H1 (cell line): Measurements from ENCODE around the gene EMC6. TPM values are rescaled to one million over a fixed set of nuclear protein-coding genes. Genes with fewer than 3 reads are reported as not detected.

Experiments used
- CTCF ChIA-PET: fragments of 300-600 bp; sonication (Branson Sonifier 250); formaldehyde crosslinking; loops from one replicate; lab custom pipeline; 2021; ENCODE audit not compliant: partially characterized antibody; lab: Charles Lee
- POLR2A ChIA-PET: fragments of 300-600 bp; sonication (Branson Sonifier 250); formaldehyde crosslinking; loops from one replicate; lab custom pipeline; 2021; ENCODE audit warnings: inconsistent platforms; ENCODE audit not compliant: partially characterized antibody; lab: Charles Lee
- DNase-seq, 2 experiments: peaks; one replicate each; pipeline versions ENCODE4 v3.0.0 to v3.0.0-alpha.2; 2010 to 2022; ENCODE audit warnings: low spot score in 2 of 2, low read depth in 1 of 2, mixed read lengths in 1 of 2
- FAIRE-seq: peaks from 2 replicates; lab custom pipeline; 2011; peaks lifted over from hg19 to GRCh38; lab: Jason Lieb, UNC
- H2AFZ ChIP-seq: 2 replicates; pipeline ENCODE4 v1.8.1; 2012; ENCODE audit warnings: low read length, inconsistent platforms
- H2AK5ac ChIP-seq: 2 replicates; pipeline ENCODE4 v1.6.1; 2013; ENCODE audit warnings: low read depth, low read length
- H2BK120ac ChIP-seq: replicated peaks from 2 replicates; pipeline ENCODE3; 2013; ENCODE audit warnings: low read depth, low read length, inconsistent platforms
- H2BK12ac ChIP-seq: 2 replicates; pipeline ENCODE4 v1.6.1; 2013; ENCODE audit warnings: low read depth, low read length
- H2BK15ac ChIP-seq: 2 replicates; pipeline ENCODE4 v1.6.1; 2013; ENCODE audit warnings: low read length
- H2BK20ac ChIP-seq: 2 replicates; pipeline ENCODE4 v1.6.1; 2013; ENCODE audit warnings: low read length
- H2BK5ac ChIP-seq: 2 replicates; pipeline ENCODE4 v1.6.1; 2013; ENCODE audit warnings: low read depth, low read length
- H3K14ac ChIP-seq: 2 replicates; pipeline ENCODE4 v1.6.1; 2013; ENCODE audit warnings: inconsistent platforms; ENCODE audit not compliant: insufficient read length
- H3K18ac ChIP-seq: 2 replicates; pipeline ENCODE4 v1.6.1; 2013; ENCODE audit warnings: low read length; ENCODE audit errors: extremely low read depth
- H3K23ac ChIP-seq: 2 replicates; pipeline ENCODE4 v1.6.1; 2013; ENCODE audit warnings: inconsistent platforms; ENCODE audit not compliant: insufficient read length
- H3K23me2 ChIP-seq: 2 replicates; pipeline ENCODE4 v1.6.1; 2013; ENCODE audit warnings: low read depth, low read length
- H3K27ac ChIP-seq: 2 replicates; pipeline ENCODE4 v1.6.1; 2011; ENCODE audit warnings: low read depth, low read length, inconsistent platforms
- H3K27me3 ChIP-seq, 4 experiments: replicated peaks in 1 of 4; 1 replicate in 1 of 4; 2 replicates in 3 of 4; pipeline versions ENCODE4 v1.6.1 to v1.8.1; 2011 to 2013; ENCODE audit warnings: low read length in 3 of 4, mild to moderate bottlenecking in 3 of 4, inconsistent platforms in 2 of 4, mixed read lengths in 2 of 4, moderate library complexity in 1 of 4; ENCODE audit not compliant: control insufficient read depth in 3 of 4, insufficient read depth in 3 of 4; ENCODE audit errors: extremely low read depth in 1 of 4
- H3K36me3 ChIP-seq, 4 experiments: 2 replicates each; pipeline versions ENCODE4 v1.6.1 to v1.8.1; 2011 to 2013; ENCODE audit warnings: mild to moderate bottlenecking in 4 of 4, low read length in 3 of 4, moderate library complexity in 2 of 4, control low read depth in 1 of 4, inconsistent platforms in 1 of 4; ENCODE audit not compliant: insufficient read depth in 4 of 4, control insufficient read depth in 2 of 4
- H3K4ac ChIP-seq: replicated peaks from 2 replicates; pipeline ENCODE3; 2013; ENCODE audit warnings: low read length, low read depth, mixed read lengths, inconsistent platforms; ENCODE audit not compliant: insufficient read length
- H3K4me1 ChIP-seq, 4 experiments: replicated peaks in 1 of 4; 1 replicate in 1 of 4; 2 replicates in 3 of 4; pipeline versions ENCODE4 v1.6.1 to v1.8.1; 2011 to 2013; ENCODE audit warnings: low read length in 3 of 4, inconsistent platforms in 2 of 4, mixed read lengths in 1 of 4; ENCODE audit not compliant: insufficient read depth in 4 of 4, control insufficient read depth in 3 of 4
- H3K4me2 ChIP-seq, 2 experiments: 2 replicates each; pipeline versions ENCODE4 v1.6.1 to v1.8.1; 2011 to 2013; ENCODE audit warnings: low read depth in 2 of 2, low read length in 2 of 2, control low read depth in 1 of 2, inconsistent platforms in 1 of 2, mild to moderate bottlenecking in 1 of 2; ENCODE audit not compliant: insufficient read depth in 1 of 2
- H3K4me3 ChIP-seq, 4 experiments: fragments of 200-600, 300-600 bp in 1 of 4; sonication (generic), shearing (Covaris generic), sonication (Bioruptor Twin) in 1 of 4; 2 replicates each; pipeline versions ENCODE4 v1.5.1 to v1.8.1; 2011 to 2016; ENCODE audit warnings: low read length in 4 of 4, low read depth in 3 of 4, control low read depth in 2 of 4, inconsistent platforms in 2 of 4, mild to moderate bottlenecking in 2 of 4, mixed read lengths in 1 of 4, moderate library complexity in 1 of 4; ENCODE audit not compliant: insufficient read depth in 2 of 4; ENCODE audit errors: extremely low read depth in 1 of 4
- H3K56ac ChIP-seq: replicated peaks from 2 replicates; pipeline ENCODE3; 2013; ENCODE audit warnings: low read depth, mild to moderate bottlenecking, mixed read lengths, low read length, inconsistent platforms; ENCODE audit not compliant: insufficient read length
- H3K79me1 ChIP-seq: 2 replicates; pipeline ENCODE4 v1.6.1; 2013; ENCODE audit warnings: low read depth, low read length, control low read depth
- H3K79me2 ChIP-seq, 2 experiments: 2 replicates each; pipeline versions ENCODE4 v1.6.1 to v1.8.1; 2012 to 2013; ENCODE audit warnings: low read length in 2 of 2, mild to moderate bottlenecking in 2 of 2, inconsistent platforms in 1 of 2; ENCODE audit not compliant: insufficient read depth in 2 of 2, control insufficient read depth in 1 of 2
- H3K9ac ChIP-seq, 4 experiments: replicated peaks in 1 of 4; 1 replicate in 1 of 4; 2 replicates in 3 of 4; pipeline versions ENCODE4 v1.6.1 to v1.8.1; 2011 to 2013; ENCODE audit warnings: low read depth in 3 of 4, low read length in 3 of 4, control low read depth in 2 of 4, mild to moderate bottlenecking in 2 of 4, moderate library complexity in 2 of 4, inconsistent platforms in 1 of 4; ENCODE audit errors: extremely low read depth in 1 of 4
- H3K9me3 ChIP-seq, 2 experiments: 2 replicates each; pipeline versions ENCODE4 v1.6.1 to v1.8.1; 2012 to 2013; ENCODE audit warnings: mild to moderate bottlenecking in 2 of 2, moderate library complexity in 2 of 2, control low read depth in 1 of 2, inconsistent platforms in 1 of 2, low read depth in 1 of 2, low read length in 1 of 2, mixed read lengths in 1 of 2; ENCODE audit not compliant: insufficient read depth in 2 of 2
- H4K20me1 ChIP-seq, 2 experiments: replicated peaks in 1 of 2; 2 replicates each; pipeline versions ENCODE3 to v1.8.1; 2011 to 2013; ENCODE audit warnings: inconsistent platforms in 2 of 2, low read length in 2 of 2, mild to moderate bottlenecking in 1 of 2; ENCODE audit not compliant: insufficient read depth in 2 of 2, control insufficient read depth in 1 of 2
- H4K5ac ChIP-seq: 2 replicates; pipeline ENCODE4 v1.6.1; 2013; ENCODE audit warnings: low read length, low read depth, mixed read lengths, inconsistent platforms; ENCODE audit not compliant: insufficient read length
- H4K8ac ChIP-seq: 2 replicates; pipeline ENCODE4 v1.8.0; 2013; ENCODE audit warnings: mild to moderate bottlenecking, moderate library complexity, low read length, inconsistent platforms; ENCODE audit not compliant: insufficient read depth; ENCODE audit errors: extremely low read depth
- H4K91ac ChIP-seq: replicated peaks from 2 replicates; pipeline ENCODE3; 2013; ENCODE audit warnings: low read length, mixed read lengths, inconsistent platforms; ENCODE audit not compliant: insufficient read length
- CBX5 ChIP-seq: fragments of 300-800, 300-1000 bp; sonication (generic); IDR thresholded peaks from 2 replicates; pipeline ENCODE4 v1.7.1; 2016; ENCODE audit warnings: antibody characterized with exemption, low read length, low read depth
- CTCF ChIP-seq, 3 experiments: IDR thresholded peaks; 1 replicate in 2 of 3; 2 replicates in 1 of 3; pipeline versions ENCODE4 v1.5.1 to v1.6.1; 2011; ENCODE audit warnings: low read length in 3 of 3, mild to moderate bottlenecking in 3 of 3, inconsistent platforms in 2 of 3, low read depth in 1 of 3, moderate library complexity in 1 of 3; ENCODE audit not compliant: insufficient read depth in 1 of 3; ENCODE audit errors: control extremely low read depth in 1 of 3
- EGR1 ChIP-seq: IDR thresholded peaks from 2 replicates; pipeline ENCODE4 v1.6.1; 2011; ENCODE audit warnings: low read depth, low read length, borderline replicate concordance
- GABPA ChIP-seq: IDR thresholded peaks from 2 replicates; pipeline ENCODE4 v1.6.1; 2011; ENCODE audit warnings: mild to moderate bottlenecking, low read length, moderate library complexity, borderline replicate concordance; ENCODE audit not compliant: insufficient read depth
- POLR2A ChIP-seq, 2 experiments: IDR thresholded peaks; 1 replicate in 1 of 2; 2 replicates in 1 of 2; pipeline ENCODE4 v1.6.1; 2011; ENCODE audit warnings: low read depth in 2 of 2, low read length in 2 of 2, mild to moderate bottlenecking in 2 of 2; ENCODE audit errors: control extremely low read depth in 1 of 2
- RAD21 ChIP-seq, 2 experiments: IDR thresholded peaks in 1 of 2; conservative IDR thresholded peaks in 1 of 2; 2 replicates each; pipeline ENCODE4 v1.6.1; 2011; ENCODE audit warnings: low read depth in 2 of 2, low read length in 2 of 2, improper control_type of control experiment in 1 of 2, inconsistent platforms in 1 of 2, mild to moderate bottlenecking in 1 of 2, moderate library complexity in 1 of 2
- SP2 ChIP-seq: IDR thresholded peaks from 2 replicates; pipeline ENCODE4 v1.6.1; 2012; ENCODE audit warnings: mild to moderate bottlenecking, low read length, inconsistent platforms
- SP4 ChIP-seq: IDR thresholded peaks from 2 replicates; pipeline ENCODE4 v1.6.1; 2012; ENCODE audit warnings: low read length, inconsistent platforms
- WGBS, 2 experiments: shearing (Covaris generic) in 1 of 2; methylation state at CpG; one replicate each; pipeline versions ENCODE4 v1.1.6 to v1.1.7; 2013 to 2015; ENCODE audit warnings: low lambda C conversion rate in 2 of 2, mixed read lengths in 2 of 2, inconsistent platforms in 1 of 2, low coverage in 1 of 2, missing lambda C conversion rate in 1 of 2; ENCODE audit not compliant: insufficient replicate concordance in 2 of 2, insufficient coverage in 1 of 2, insufficient read length in 1 of 2; ENCODE audit errors: extremely low coverage in 1 of 2, missing lambda C conversion rate in 1 of 2; 5-methylcytosine and 5-hydroxymethylcytosine counted together
- polyA plus RNA-seq, 7 experiments: library from polyadenylated mRNA; depleted of rRNA in 3 of 7; stranded (reverse) in 5 of 7; unstranded in 2 of 7; fragments of >200 nt in 5 of 7; fragments of 200-250 nt in 2 of 7; gene quantifications; 1 replicate in 5 of 7; 2 replicates in 1 of 7; 4 replicates in 1 of 7; pipeline versions ENCODE4 v1.2.1 to v1.2.3, GENCODE V29; 2011 to 2013; ENCODE audit warnings: missing spikeins in 2 of 7, mixed read lengths in 2 of 7
- total RNA-seq: library from RNA; stranded (reverse); fragmentation: NEBNext Ultra II Directional; extraction: Animal tissue kit (Norgen Biotek cat#: 25700); gene quantifications from 2 replicates; pipeline ENCODE4 v1.2.1, GENCODE V29; 2021

Gene EMC6
- total and polyA plus RNA-seq, 2 of the 8 experiments (the other 6 are each of a cell fraction or from before 2014, with no cell fraction given) = 81.5 to 193 TPM

- Histone ChIP-seq H3K9ac (no peak overlapping the region), H3K27ac (no peak overlapping the region), H3K27me3 (0 out of 7 replicates have a peak, but pooled peaks cover 0 to 2% (median 0%) of the 10 kb centered on the region in 4 experiments), H2BK12ac (no peak overlapping the region), H2BK120ac (no peak overlapping the region), H3K4me1 (peaks cover 0 to 2% (median 0%) of the 10 kb centered on the region in 4 experiments; a peak in 2 of 7 replicates), H4K8ac (no peak overlapping the region; the same call in 1 of the 2 replicates), H3K79me2 (no peaks in the 10 kb centered on the region), H4K5ac (no peak overlapping the region), H3K18ac (no peak overlapping the region), H4K91ac (peak overlapping the region; percentile 27), H2AK5ac (no peak overlapping the region), H3K36me3 (no peaks in the 10 kb centered on the region), H3K79me1 (no peaks in the 10 kb centered on the region), H3K23ac (no peak overlapping the region), H3K4ac (no peak overlapping the region), H2BK5ac (no peak overlapping the region), H2BK15ac (no peak overlapping the region), H3K4me2 (no peak overlapping the region), H3K23me2 (no peaks in the 10 kb centered on the region), H2AFZ (no peak overlapping the region), H4K20me1 (peaks cover 0 to 3% of the 10 kb centered on the region in 2 experiments), H2BK20ac (no peak overlapping the region), H3K14ac (no peak overlapping the region), H3K4me3 (no peak overlapping the region), H3K9me3 (no peaks in the 10 kb centered on the region), H3K56ac (no peak overlapping the region)
- FAIRE-seq (no peak), DNase-seq (peak in 1 of 2 experiments; percentile 79)
- TF ChIP-seq SP2 = no peak
- TF ChIP-seq RAD21 (IDR thresholded peaks at IDR 0.05 in 1 of 2, conservative IDR thresholded peaks at IDR 0.05 in 1 of 2; ENCODE audit: low read depth in 2 of 2, low read length in 2 of 2) = peak; percentile 14 to 33; a peak in 1 of 4 replicates
- peak; percentile 25; the same call in 1 of the 2 replicates for TF ChIP-seq GABPA
- peak; percentile 62; the same call in 1 of the 2 replicates for TF ChIP-seq EGR1
- no peak for TF ChIP-seq CBX5
- no peak for TF ChIP-seq POLR2A (IDR thresholded peaks at IDR 0.05; ENCODE audit: control extremely low read depth in 1 of 2, low read depth in 2 of 2, low read length in 2 of 2)
- peak; percentile 48 to 67 (median 51) for TF ChIP-seq CTCF (IDR thresholded peaks at IDR 0.05; ENCODE audit: control extremely low read depth in 1 of 3, insufficient read depth in 1 of 3, low read depth in 1 of 3, low read length in 3 of 3)
- no peak for TF ChIP-seq SP4
- ChIA-PET POLR2A (interaction anchor here (0.9 to 2.2 kb wide), 2 partner anchors 10 to 18 kb away, joined by 3 to 17 read pairs; partner anchors contain the start of genes EMC6 and TAX1BP3), CTCF (interaction anchor here (0.6 to 4.2 kb wide), 16 partner anchors 10 to 629 kb away, joined by 3 to 29 read pairs (median 4); partner anchors contain the start of genes CTNS, HASPIN and SHPK)
- WGBS, 2 experiments = 65% methylated on average over 16 of the region's 16 CpGs; no CpG with 5 or more reads in 1 of the 2 experiments
Measured at GRCh38 chr17:3678095-3678820, 9.6 kb downstream of the EMC6 start.
